ENCODE results near the gene DNAJB14.

Gene DNAJB14

GRCh38 chr4:99943904-99944437 is 2.4 kb downstream of the DNAJB14 start:
- DNase-seq (ENCODE audit: low read depth): no peak

GRCh38 chr4:99938243-99938753 is 8.1 kb downstream of the DNAJB14 start:
- DNase-seq (ENCODE audit: low read depth): no peak

GRCh38 chr4:99934891-99935290 is 11.5 kb downstream of the DNAJB14 start:
- DNase-seq (ENCODE audit: low read depth): no peak

- DNase-seq (ENCODE audit: low read depth): no peak
Observed at GRCh38 chr4:99927566-99927965, 18.9 kb downstream of the DNAJB14 start.

- no peak for DNase-seq (ENCODE audit: low read depth)
Observed at GRCh38 chr4:99921174-99921573, 25.2 kb downstream of the DNAJB14 start.

GRCh38 chr4:99918656-99919055 is 27.8 kb downstream of the DNAJB14 start:
- DNase-seq (ENCODE audit: low read depth): no peak

GRCh38 chr4:99917575-99917974 is 28.8 kb downstream of the DNAJB14 start:
- DNase-seq (ENCODE audit: low read depth): no peak

GRCh38 chr4:99915449-99915848 is 31.0 kb downstream of the DNAJB14 start:
- DNase-seq (ENCODE audit: low read depth): no peak

- no peak for DNase-seq (ENCODE audit: low read depth)
Observed at GRCh38 chr4:99894998-99895397, 51.4 kb downstream of the DNAJB14 start.

- peak; percentile 76 for DNase-seq (ENCODE audit: low read depth)
Observed at GRCh38 chr4:99894161-99894997, 52.0 kb downstream of the DNAJB14 start, which contains the start of gene LAMTOR3. Gene LAMTOR3, minus strand, starts transcription at chr4:99894427. Its CDS starts 464 bp downstream, at chr4:99893963.

- DNase-seq (ENCODE audit: low read depth): no peak
Observed at GRCh38 chr4:99893839-99894160, 52.6 kb downstream of the DNAJB14 start.

- no peak for DNase-seq (ENCODE audit: low read depth)
Observed at GRCh38 chr4:99893029-99893428, 53.4 kb downstream of the DNAJB14 start.

GRCh38 chr4:99891351-99891750 is 55.1 kb downstream of the DNAJB14 start:
- no peak for DNase-seq (ENCODE audit: low read depth)

- no peak for DNase-seq (ENCODE audit: low read depth)
Observed at GRCh38 chr4:99887837-99888236, 58.6 kb downstream of the DNAJB14 start.

- DNase-seq (ENCODE audit: low read depth): no peak
Observed at GRCh38 chr4:99886146-99886545, 60.3 kb downstream of the DNAJB14 start.

GRCh38 chr4:99885687-99886086 is 60.7 kb downstream of the DNAJB14 start:
- no peak for DNase-seq (ENCODE audit: low read depth)

- no peak for DNase-seq (ENCODE audit: low read depth)
Observed at GRCh38 chr4:99885063-99885664, 61.3 kb downstream of the DNAJB14 start.

- no peak for DNase-seq (ENCODE audit: low read depth)
Observed at GRCh38 chr4:99879458-99879857, 67.0 kb downstream of the DNAJB14 start.

- DNase-seq (ENCODE audit: low read depth): no peak
Observed at GRCh38 chr4:99878604-99879003, 67.8 kb downstream of the DNAJB14 start.

- DNase-seq (ENCODE audit: low read depth): no peak
Observed at GRCh38 chr4:99876946-99877345, 69.5 kb downstream of the DNAJB14 start.

- DNase-seq (ENCODE audit: low read depth): peak; percentile 27
Observed at GRCh38 chr4:99875071-99875470, 71.3 kb downstream of the DNAJB14 start.

- no peak for DNase-seq (ENCODE audit: low read depth)
Observed at GRCh38 chr4:99872570-99872969, 73.8 kb downstream of the DNAJB14 start.

- DNase-seq (ENCODE audit: low read depth): peak; percentile 32
Observed at GRCh38 chr4:99868126-99868596, 78.3 kb downstream of the DNAJB14 start.
